HG02870 (cell line): Measurements from ENCODE around the gene ZNF823.
"Not testable (repeated sequence)": the region's sequence is repeated elsewhere in the genome, so short reads cannot be mapped to it uniquely, and the experiment has no call there.

Experiments used
- ATAC-seq: cut with Tn5 transposase; IDR thresholded peaks from one replicate; pipeline ENCODE4 v1.9.1; 2021; ENCODE audit warnings: mild to moderate bottlenecking, moderate library complexity; ENCODE audit not compliant: unreplicated experiment

The ZNF823 gene

DNA sequence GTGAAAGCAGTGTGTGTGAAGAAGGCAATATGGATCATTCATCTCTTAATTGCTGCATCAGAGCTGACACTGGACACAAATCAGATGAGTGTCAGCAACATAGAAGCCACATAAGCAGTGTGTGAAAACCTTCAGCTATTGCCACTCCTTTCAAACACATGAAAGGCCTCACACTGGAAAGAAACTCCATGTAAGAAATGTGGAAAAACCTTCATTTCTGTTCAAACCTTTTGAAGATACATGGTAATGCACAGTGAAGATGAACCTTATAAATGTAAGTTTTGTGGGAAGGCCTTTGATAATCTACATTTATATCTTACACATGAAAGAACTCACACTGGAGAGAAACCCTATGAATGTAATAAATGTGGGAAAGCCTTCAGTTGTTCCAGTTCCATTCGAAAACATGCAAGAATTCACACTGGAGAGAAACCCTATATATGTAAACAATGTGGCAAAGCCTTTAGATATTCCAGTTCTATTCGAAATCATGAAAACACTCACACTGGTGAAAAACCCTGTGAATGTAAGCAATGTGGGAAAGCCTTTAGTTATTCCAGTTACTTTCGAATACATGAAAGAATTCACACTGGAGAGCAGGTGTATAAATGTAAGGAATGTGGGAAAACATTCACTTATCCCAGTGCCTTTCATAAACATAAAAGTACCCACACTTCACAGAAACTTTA lies 53.6 kb downstream of the ZNF823 start:
- no peak for ATAC-seq

DNA sequence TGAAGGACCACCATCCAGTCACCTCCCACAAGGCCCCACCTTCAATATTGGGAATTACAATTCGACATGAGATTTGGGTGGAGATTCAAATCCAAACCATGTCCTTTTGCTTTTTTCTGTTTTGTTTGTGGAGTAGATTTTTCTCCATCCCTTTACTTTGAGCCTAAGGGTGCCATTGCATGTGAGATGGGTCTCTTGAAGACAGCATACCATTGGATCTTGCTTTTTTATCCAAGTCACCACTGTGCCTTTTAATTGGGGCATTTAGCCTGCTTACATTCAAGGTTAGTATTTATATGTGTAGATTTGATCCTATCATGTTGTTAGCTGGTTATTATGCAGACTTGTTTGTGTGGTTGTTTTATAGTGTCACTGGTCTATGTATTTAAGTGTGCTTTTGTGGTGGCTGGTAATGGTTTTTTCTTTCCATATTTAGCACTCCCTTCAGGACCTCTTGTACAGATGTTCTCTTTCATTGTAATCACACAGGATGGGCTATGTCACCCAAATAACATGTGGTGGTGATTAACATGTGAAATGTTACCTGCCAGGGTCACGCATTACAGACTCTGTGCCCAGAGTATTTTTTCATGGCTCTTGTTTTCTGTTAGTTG lies 58.0 kb downstream of the ZNF823 start:
- no peak for ATAC-seq

- ATAC-seq, result no peak
Measured at GRCh38 chr19:11678504-11678903, 60.2 kb downstream of the ZNF823 start.

DNA sequence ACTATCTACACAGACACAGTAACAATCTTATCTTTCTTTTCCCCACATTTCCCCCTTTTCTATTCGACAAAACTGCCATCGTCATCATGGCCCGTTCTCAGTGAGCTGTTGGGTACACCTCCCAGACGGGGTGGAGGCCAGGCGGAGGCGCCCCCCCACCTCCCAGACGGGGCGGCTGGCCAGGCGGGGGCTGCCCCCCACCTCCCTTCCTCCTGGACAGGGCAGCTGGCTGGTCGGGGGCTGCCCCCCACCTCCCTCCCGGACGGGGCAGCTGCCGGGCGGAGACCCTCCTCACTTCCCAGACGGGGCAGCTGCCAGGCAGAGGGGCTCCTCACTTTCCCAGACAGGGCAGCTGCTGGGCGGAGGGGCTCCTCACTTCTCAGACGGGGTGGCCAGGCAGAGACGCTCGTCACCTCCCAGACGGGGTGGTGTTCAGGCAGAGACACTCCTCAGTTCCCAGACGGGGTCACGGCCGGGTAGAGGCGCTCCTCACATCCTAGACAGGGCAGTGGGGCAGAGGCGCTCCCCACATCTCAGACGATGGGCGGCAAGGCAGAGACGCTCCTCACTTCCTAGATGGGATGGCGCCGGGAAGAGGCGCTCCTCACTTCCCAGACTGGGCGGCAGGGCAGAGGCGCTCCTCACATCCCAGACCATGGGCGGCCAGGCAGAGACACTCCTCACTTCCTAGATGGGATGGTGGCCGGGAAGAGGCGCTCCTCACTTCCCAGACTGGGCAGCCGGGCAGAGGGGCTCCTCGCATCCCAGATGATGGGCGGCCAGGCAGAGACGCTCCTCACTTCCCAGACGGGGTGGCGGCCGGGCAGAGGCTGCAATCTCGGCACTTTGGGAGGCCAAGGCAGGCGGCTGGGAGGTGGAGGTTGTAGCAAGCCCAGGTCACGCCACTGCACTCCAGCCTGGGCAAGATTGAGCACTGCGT lies 61.8 kb downstream of the ZNF823 start:
- not testable (repeated sequence) for ATAC-seq

DNA sequence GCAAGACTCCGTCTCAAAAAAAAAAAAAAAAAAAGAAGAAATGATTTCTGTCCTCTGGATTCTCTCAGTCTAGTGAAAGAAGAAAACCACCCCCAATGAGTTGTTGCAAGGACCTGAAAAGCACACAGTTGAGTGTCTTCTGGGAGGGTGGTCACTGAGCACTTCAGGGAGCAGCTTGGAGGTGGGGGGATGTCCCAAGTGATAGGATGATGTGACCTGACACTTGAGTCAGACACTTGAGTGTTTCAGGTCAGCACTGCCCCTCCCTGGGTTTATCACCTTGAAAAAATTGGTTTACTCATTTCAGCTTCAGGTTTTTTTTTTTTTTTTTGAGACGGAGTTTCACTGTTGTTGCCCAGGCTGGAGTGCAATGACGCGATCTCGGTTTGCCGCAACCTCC lies 63.2 kb downstream of the ZNF823 start:
- ATAC-seq, result no peak

GRCh38 chr19:11674067-11674492 lies 64.7 kb downstream of the ZNF823 start:
- ATAC-seq, result no peak

- no peak for ATAC-seq
Measured at GRCh38 chr19:11673608-11674041, 65.1 kb downstream of the ZNF823 start.
